H9 (cell line): ENCODE data around the gene SLC6A18. TPM values are rescaled to one million over a fixed set of nuclear protein-coding genes. Genes with fewer than 3 reads are reported as not detected.

Experiments used
- DNase-seq: peaks from one replicate; pipeline ENCODE4 v3.0.0-alpha.2; 2017
- H2AFZ ChIP-seq: one replicate; pipeline ENCODE4 v1.6.1; 2013; ENCODE audit warnings: mild to moderate bottlenecking, low read length, control low read depth, moderate library complexity
- H2AK5ac ChIP-seq: 2 replicates; pipeline ENCODE4 v1.6.1; 2013; ENCODE audit warnings: low read length, control low read depth, mixed read lengths; ENCODE audit not compliant: insufficient read length
- H2BK120ac ChIP-seq: one replicate; pipeline ENCODE4 v1.6.1; 2013; ENCODE audit warnings: low read depth, mild to moderate bottlenecking, low read length, control low read depth, inconsistent platforms; ENCODE audit not compliant: poor library complexity, severe bottlenecking
- H2BK12ac ChIP-seq: 2 replicates; pipeline ENCODE4 v1.6.1; 2013; ENCODE audit warnings: low read length, control low read depth, mixed read lengths, low read depth; ENCODE audit not compliant: insufficient read length
- H2BK15ac ChIP-seq: 2 replicates; pipeline ENCODE4 v1.6.1; 2013; ENCODE audit warnings: low read depth, low read length, control low read depth
- H2BK20ac ChIP-seq: one replicate; pipeline ENCODE4 v1.6.1; 2013; ENCODE audit warnings: low read depth, mild to moderate bottlenecking, low read length, control low read depth, inconsistent platforms; ENCODE audit not compliant: poor library complexity, severe bottlenecking
- H2BK5ac ChIP-seq: 2 replicates; pipeline ENCODE4 v1.6.1; 2013; ENCODE audit warnings: low read length, control low read depth, mixed read lengths; ENCODE audit not compliant: insufficient read length
- H3K14ac ChIP-seq: 2 replicates; pipeline ENCODE4 v1.6.1; 2013; ENCODE audit warnings: low read length, control low read depth; ENCODE audit not compliant: insufficient read depth
- H3K18ac ChIP-seq: 2 replicates; pipeline ENCODE4 v1.6.1; 2013; ENCODE audit warnings: low read depth, mild to moderate bottlenecking, mixed read lengths, low read length, control low read depth; ENCODE audit not compliant: insufficient read length
- H3K23ac ChIP-seq: 2 replicates; pipeline ENCODE4 v1.6.1; 2013; ENCODE audit warnings: low read length, control low read depth, mixed read lengths, low read depth; ENCODE audit not compliant: insufficient read length
- H3K23me2 ChIP-seq: 2 replicates; pipeline ENCODE4 v1.6.1; 2013; ENCODE audit warnings: low read depth, mild to moderate bottlenecking, mixed read lengths, low read length, control low read depth; ENCODE audit not compliant: insufficient read length, poor library complexity, severe bottlenecking
- H3K27ac ChIP-seq: 2 replicates; pipeline ENCODE4 v1.5.1; 2013; ENCODE audit warnings: low read length, control low read depth, mixed read lengths, low read depth; ENCODE audit not compliant: insufficient read length
- H3K27me3 ChIP-seq: 2 replicates; pipeline ENCODE4 v1.6.1; 2013; ENCODE audit warnings: low read length, control low read depth, inconsistent platforms; ENCODE audit not compliant: insufficient read depth
- H3K4ac ChIP-seq: 2 replicates; pipeline ENCODE4 v1.6.1; 2013; ENCODE audit warnings: low read depth, mild to moderate bottlenecking, control low read depth, inconsistent platforms, low read length, moderate library complexity
- H3K4me1 ChIP-seq: 2 replicates; pipeline ENCODE4 v1.6.1; 2013; ENCODE audit warnings: low read length, control low read depth, inconsistent platforms; ENCODE audit not compliant: insufficient read depth
- H3K4me2 ChIP-seq: 2 replicates; pipeline ENCODE4 v1.6.1; 2013; ENCODE audit warnings: low read length, control low read depth, mixed read lengths; ENCODE audit not compliant: insufficient read length, insufficient read depth
- H3K56ac ChIP-seq: 2 replicates; pipeline ENCODE4 v1.6.1; 2013; ENCODE audit warnings: low read depth, mild to moderate bottlenecking, mixed read lengths, low read length, control low read depth; ENCODE audit not compliant: insufficient read length
- H3K79me1 ChIP-seq: 2 replicates; pipeline ENCODE4 v1.6.1; 2013; ENCODE audit warnings: low read depth, mild to moderate bottlenecking, moderate library complexity, low read length, control low read depth, inconsistent platforms; ENCODE audit not compliant: insufficient read depth, poor library complexity, severe bottlenecking
- H3K79me2 ChIP-seq: 2 replicates; pipeline ENCODE4 v1.6.1; 2013; ENCODE audit warnings: low read length, control low read depth, inconsistent platforms; ENCODE audit not compliant: insufficient read depth
- H3K9ac ChIP-seq: 2 replicates; pipeline ENCODE4 v1.6.1; 2013; ENCODE audit warnings: low read length, control low read depth, mixed read lengths; ENCODE audit not compliant: insufficient read length; ENCODE audit errors: extremely low read depth
- H3K9me3 ChIP-seq: one replicate; pipeline ENCODE4 v1.6.1; 2013; ENCODE audit warnings: low read depth, low read length, inconsistent platforms; ENCODE audit not compliant: control insufficient read depth
- H3T11ph ChIP-seq: one replicate; pipeline ENCODE4 v1.6.1; 2013; ENCODE audit warnings: mild to moderate bottlenecking, low read length, control low read depth, inconsistent platforms
- H4K20me1 ChIP-seq: one replicate; pipeline ENCODE4 v1.6.1; 2013; ENCODE audit not compliant: control insufficient read depth, insufficient read length, insufficient read depth
- H4K5ac ChIP-seq: 2 replicates; pipeline ENCODE4 v1.6.1; 2013; ENCODE audit warnings: low read depth, mild to moderate bottlenecking, mixed read lengths, low read length, control low read depth; ENCODE audit not compliant: insufficient read length
- H4K8ac ChIP-seq: replicated peaks from 2 replicates; pipeline ENCODE4 v1.6.1; 2013; ENCODE audit warnings: low read length, control low read depth, mixed read lengths, low read depth; ENCODE audit not compliant: insufficient read length
- H4K91ac ChIP-seq: 2 replicates; pipeline ENCODE4 v1.6.1; 2013; ENCODE audit warnings: low read depth, mild to moderate bottlenecking, moderate library complexity, mixed read lengths, low read length, control low read depth; ENCODE audit not compliant: insufficient read length
- H3K27ac Mint-ChIP-seq, 3 experiments: 2 replicates in 2 of 3; 3 replicates in 1 of 3; pipeline ENCODE4 v1.8.0; 2020 to 2021; ENCODE audit warnings: mixed read lengths in 3 of 3, mild to moderate bottlenecking in 1 of 3, moderate library complexity in 1 of 3
- H3K27me3 Mint-ChIP-seq: 2 replicates; pipeline ENCODE4 v1.8.0; 2021; ENCODE audit warnings: low read depth, mild to moderate bottlenecking, moderate library complexity, mixed read lengths
- H3K36me3 Mint-ChIP-seq, 3 experiments: 2 replicates in 2 of 3; 3 replicates in 1 of 3; pipeline ENCODE4 v1.8.0; 2020 to 2021; ENCODE audit warnings: low read depth in 3 of 3, mixed read lengths in 3 of 3; ENCODE audit not compliant: insufficient read depth in 1 of 3
- H3K4me1 Mint-ChIP-seq, 2 experiments: 2 replicates each; pipeline ENCODE4 v1.8.0; 2020; ENCODE audit warnings: mixed read lengths in 2 of 2
- H3K4me3 Mint-ChIP-seq, 2 experiments: 2 replicates in 1 of 2; 3 replicates in 1 of 2; pipeline ENCODE4 v1.8.0; 2020 to 2021; ENCODE audit warnings: mild to moderate bottlenecking in 2 of 2, mixed read lengths in 2 of 2, moderate library complexity in 1 of 2
- H3K9me3 Mint-ChIP-seq, 2 experiments: 2 replicates in 1 of 2; 3 replicates in 1 of 2; pipeline ENCODE4 v1.8.0; 2020; ENCODE audit warnings: mild to moderate bottlenecking in 2 of 2, mixed read lengths in 2 of 2, moderate library complexity in 1 of 2
- WGBS: extraction: QIAGEN DNeasy Blood & Tissue Kit; methylation state at CpG from one replicate; pipeline ENCODE4 v1.1.7; 2013; ENCODE audit warnings: missing lambda C conversion rate, low lambda C conversion rate, mixed read lengths; ENCODE audit not compliant: insufficient read length; ENCODE audit errors: extremely low coverage; 5-methylcytosine and 5-hydroxymethylcytosine counted together
- total RNA-seq: library from RNA; stranded (reverse); gene quantifications from 2 replicates; pipeline ENCODE4 v1.2.1, GENCODE V29; 2021
- TF ChIP-seq, protein P1 (sequence below): fragments of 200-600 bp; sonication (generic); conservative IDR thresholded peaks from 3 replicates; pipeline ENCODE4 v1.8.0; 2021; ENCODE audit warnings: antibody characterized with exemption, mild to moderate bottlenecking

The SLC6A18 gene
- total RNA-seq, 1 experiment from 2014 or later, result not detected

DNA sequence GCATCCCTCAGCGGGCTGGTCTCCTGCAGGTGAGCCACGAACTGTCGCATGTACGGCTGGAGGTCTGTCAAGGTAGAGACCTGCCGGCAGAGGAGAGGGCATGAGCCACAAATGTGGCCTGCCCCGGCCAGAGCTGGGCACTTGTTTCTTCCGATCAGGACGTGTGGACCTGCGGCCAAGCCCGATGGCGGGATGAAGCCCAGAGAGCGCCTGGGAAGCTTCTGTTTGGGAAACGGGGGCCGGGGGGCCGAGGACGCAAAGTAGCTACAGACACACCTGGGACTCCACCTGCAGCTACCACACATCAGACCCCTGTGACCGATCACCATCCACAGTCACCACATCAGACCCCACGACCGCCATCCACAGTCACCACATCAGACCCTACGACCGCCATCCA is 47.0 kb downstream of the SLC6A18 start:
- H2AK5ac ChIP-seq, result no peak overlapping the region
- H4K20me1 ChIP-seq, result no peaks in the 10 kb centered on the region
- H3K23me2 ChIP-seq, result no peaks in the 10 kb centered on the region
- H3K27ac ChIP-seq, result no peak overlapping the region
- Mint-ChIP-seq H3K27me3 (peaks cover 1% of the 10 kb centered on the region; the same call in 1 of the 2 replicates), H3K9me3 (no peaks in the 10 kb centered on the region), H3K36me3 (peaks cover 20 to 31% (median 26%) of the 10 kb centered on the region in 3 experiments; a peak in 6 of 7 replicates), H3K4me1 (no peaks in the 10 kb centered on the region), H3K27ac (no peak overlapping the region), H3K4me3 (no peak overlapping the region)
- no peak overlapping the region for H3K4ac ChIP-seq
- no peak overlapping the region for H3T11ph ChIP-seq
- no peak overlapping the region for H3K18ac ChIP-seq
- no peak overlapping the region for H2BK15ac ChIP-seq
- no peak overlapping the region for H3K56ac ChIP-seq
- no peaks in the 10 kb centered on the region for H3K9me3 ChIP-seq
- DNase-seq, result no peak
- peaks cover 2% of the 10 kb centered on the region; the same call in 1 of the 2 replicates for H3K79me2 ChIP-seq
- no peak overlapping the region for H3K14ac ChIP-seq
- TF ChIP-seq, protein P1, sequence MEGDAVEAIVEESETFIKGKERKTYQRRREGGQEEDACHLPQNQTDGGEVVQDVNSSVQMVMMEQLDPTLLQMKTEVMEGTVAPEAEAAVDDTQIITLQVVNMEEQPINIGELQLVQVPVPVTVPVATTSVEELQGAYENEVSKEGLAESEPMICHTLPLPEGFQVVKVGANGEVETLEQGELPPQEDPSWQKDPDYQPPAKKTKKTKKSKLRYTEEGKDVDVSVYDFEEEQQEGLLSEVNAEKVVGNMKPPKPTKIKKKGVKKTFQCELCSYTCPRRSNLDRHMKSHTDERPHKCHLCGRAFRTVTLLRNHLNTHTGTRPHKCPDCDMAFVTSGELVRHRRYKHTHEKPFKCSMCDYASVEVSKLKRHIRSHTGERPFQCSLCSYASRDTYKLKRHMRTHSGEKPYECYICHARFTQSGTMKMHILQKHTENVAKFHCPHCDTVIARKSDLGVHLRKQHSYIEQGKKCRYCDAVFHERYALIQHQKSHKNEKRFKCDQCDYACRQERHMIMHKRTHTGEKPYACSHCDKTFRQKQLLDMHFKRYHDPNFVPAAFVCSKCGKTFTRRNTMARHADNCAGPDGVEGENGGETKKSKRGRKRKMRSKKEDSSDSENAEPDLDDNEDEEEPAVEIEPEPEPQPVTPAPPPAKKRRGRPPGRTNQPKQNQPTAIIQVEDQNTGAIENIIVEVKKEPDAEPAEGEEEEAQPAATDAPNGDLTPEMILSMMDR, result no peak
- no peak overlapping the region for H2BK12ac ChIP-seq
- H2BK5ac ChIP-seq, result no peak overlapping the region
- H2BK20ac ChIP-seq, result no peak overlapping the region
- no peak overlapping the region for H4K91ac ChIP-seq
- H4K5ac ChIP-seq, result no peak overlapping the region
- H3K4me1 ChIP-seq, result no peaks in the 10 kb centered on the region
- no peak overlapping the region for H2AFZ ChIP-seq
- no peaks in the 10 kb centered on the region for H3K79me1 ChIP-seq
- no peak overlapping the region for H3K4me2 ChIP-seq
- no CpG with 5 or more reads among the region's 21 CpGs for WGBS
- H3K23ac ChIP-seq, result no peak overlapping the region
- H3K27me3 ChIP-seq, result no peaks in the 10 kb centered on the region
- no peak overlapping the region for H3K9ac ChIP-seq
- H4K8ac ChIP-seq, result no peak overlapping the region
- no peak overlapping the region for H2BK120ac ChIP-seq
